Large intestine (tissue), 3 donors: ENCODE measurements around the gene P3H1. TPM values are rescaled to one million over a fixed set of nuclear protein-coding genes. Genes with fewer than 3 reads are reported as not detected.

Experiments
- DNase-seq, 2 donors: peaks; one replicate each; pipeline versions ENCODE4 v3.0.0 to v3.0.0-alpha.2; 2013
- H3K27ac ChIP-seq: one replicate; pipeline ENCODE4 v1.5.1; 2013; ENCODE audit warnings: low read length
- H3K27me3 ChIP-seq: 2 replicates; pipeline ENCODE4 v1.6.1; 2013; ENCODE audit warnings: low read length; ENCODE audit not compliant: control insufficient read depth, insufficient read depth
- H3K36me3 ChIP-seq: 2 replicates; pipeline ENCODE4 v1.6.1; 2013; ENCODE audit warnings: low read length; ENCODE audit not compliant: control insufficient read depth, insufficient read depth
- H3K4me1 ChIP-seq: one replicate; pipeline ENCODE4 v1.6.1; 2013; ENCODE audit warnings: low read length; ENCODE audit not compliant: control insufficient read depth, insufficient read depth
- H3K4me3 ChIP-seq: one replicate; pipeline ENCODE4 v1.5.1; 2013; ENCODE audit warnings: low read length
- H3K9me3 ChIP-seq: one replicate; pipeline ENCODE4 v1.6.1; 2013; ENCODE audit warnings: mild to moderate bottlenecking, low read depth, low read length, moderate library complexity; ENCODE audit not compliant: control insufficient read depth
- WGBS: methylation state at CpG from one replicate; pipeline ENCODE4 v1.1.5; 2013; ENCODE audit warnings: low lambda C conversion rate; ENCODE audit not compliant: insufficient coverage; 5-methylcytosine and 5-hydroxymethylcytosine counted together
- polyA plus RNA-seq: library from polyadenylated mRNA; unstranded; fragments of 120-200 nt; gene quantifications from one replicate; pipeline ENCODE4 v1.2.1, GENCODE V29; 2013

Gene P3H1
- polyA plus RNA-seq, 1 donor, result 23.2 TPM

DNA sequence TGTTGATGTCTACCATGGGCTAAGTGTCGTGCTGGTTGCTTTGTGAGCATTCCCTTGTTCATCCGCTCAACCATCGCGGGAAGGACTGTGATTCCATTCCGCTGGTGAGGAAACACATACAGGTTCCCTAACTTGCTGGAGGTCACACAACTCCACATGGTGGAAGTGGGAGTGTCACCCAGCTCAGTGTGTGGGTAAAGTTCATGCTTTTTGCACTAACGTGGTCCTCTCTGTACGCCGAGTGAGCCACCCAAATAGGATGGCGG lies 22.7 kb downstream of the P3H1 start:
- no peak overlapping the region for H3K27ac ChIP-seq
- no peaks in the 10 kb centered on the region for H3K9me3 ChIP-seq
- no peaks in the 10 kb centered on the region for H3K27me3 ChIP-seq
- H3K36me3 ChIP-seq, result peaks cover 15% of the 10 kb centered on the region
- WGBS, result 40% methylated on average over 1 of the region's 9 CpGs
- DNase-seq, result no peak
- no peak overlapping the region for H3K4me3 ChIP-seq
- H3K4me1 ChIP-seq, result peaks cover 12% of the 10 kb centered on the region

DNA sequence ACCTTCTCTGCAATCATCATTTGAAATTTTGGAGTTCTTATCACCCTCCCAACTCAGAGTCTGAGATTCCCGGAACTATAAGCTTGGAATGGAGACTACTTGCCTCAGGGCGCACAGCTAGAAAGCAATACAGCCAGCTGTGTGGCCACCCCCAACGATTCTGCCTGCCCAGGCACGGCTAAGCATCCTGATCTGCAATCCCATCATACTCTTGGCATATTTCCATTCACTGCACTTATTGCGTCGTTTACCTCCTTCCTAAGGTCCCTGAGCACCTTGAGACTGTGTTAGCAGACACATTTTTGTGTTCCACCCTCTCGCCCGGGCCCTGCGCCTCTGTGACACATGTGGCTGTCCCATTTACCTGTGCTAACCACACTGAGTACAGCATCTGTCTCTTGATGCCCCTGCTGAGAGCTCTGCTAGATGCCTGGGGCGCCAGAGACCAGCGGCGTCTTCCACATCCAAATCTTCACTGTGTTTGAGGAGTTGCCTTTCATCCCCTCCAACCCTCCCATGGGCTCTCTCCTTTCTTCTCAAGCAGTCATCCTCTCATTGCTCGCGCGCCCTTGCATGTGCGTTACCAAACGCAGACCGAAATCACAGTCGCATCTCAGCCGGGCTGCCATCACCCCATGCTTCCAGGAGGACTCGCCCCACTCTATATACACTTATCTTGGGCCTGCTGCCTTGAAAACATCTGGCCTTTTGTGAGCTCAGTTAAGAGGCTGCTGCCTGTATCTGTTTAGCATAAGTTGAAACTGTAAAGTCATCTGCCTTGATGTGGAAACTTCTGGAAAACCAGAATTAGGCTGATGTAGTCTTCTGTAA lies 23.3 kb downstream of the P3H1 start:
- no peak overlapping the region for H3K27ac ChIP-seq
- no peak overlapping the region for H3K4me3 ChIP-seq
- H3K27me3 ChIP-seq, result no peaks in the 10 kb centered on the region
- whole genome bisulfite sequencing, result 100% methylated on average over 3 of the region's 21 CpGs
- H3K9me3 ChIP-seq, result no peaks in the 10 kb centered on the region
- H3K4me1 ChIP-seq, result peaks cover 12% of the 10 kb centered on the region
- DNase-seq, result no peak
- H3K36me3 ChIP-seq, result peaks cover 14% of the 10 kb centered on the region

DNA sequence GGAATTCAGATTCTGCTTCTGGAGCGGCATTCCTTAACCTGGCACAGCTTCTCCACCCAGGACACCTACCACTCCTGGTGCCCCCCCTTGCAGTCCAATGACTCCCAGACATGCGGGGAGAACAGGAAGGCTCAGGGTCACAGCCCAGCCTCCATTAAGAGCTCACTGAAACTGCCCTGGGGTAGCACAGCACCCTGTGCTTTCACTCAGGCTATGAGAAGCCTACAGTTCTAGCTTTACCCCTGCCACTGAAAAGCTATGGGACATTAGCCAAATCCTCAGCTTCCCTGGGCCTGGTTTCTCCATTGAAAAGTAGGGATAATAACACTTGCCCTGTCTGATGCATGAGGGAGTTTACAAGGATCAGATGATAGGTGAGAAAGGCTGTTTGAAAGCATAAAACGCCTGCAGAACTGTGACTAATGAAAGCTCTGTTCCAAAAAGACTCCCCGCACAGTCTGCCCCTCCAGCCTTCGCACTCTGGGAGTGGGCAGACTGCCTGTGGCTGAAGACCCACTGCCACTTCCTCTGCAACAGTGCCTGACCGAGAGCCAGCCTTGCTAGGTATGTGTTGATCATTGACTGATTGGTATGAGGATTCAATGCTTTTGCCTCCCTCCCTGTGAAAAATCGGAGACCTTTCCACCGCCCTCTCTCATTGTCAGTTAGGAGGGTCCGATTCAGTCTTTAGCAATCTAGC lies 24.1 kb downstream of the P3H1 start:
- Histone ChIP-seq H3K36me3 (peaks cover 10% of the 10 kb centered on the region), H3K27me3 (no peaks in the 10 kb centered on the region), H3K4me1 (peaks cover 12% of the 10 kb centered on the region), H3K4me3 (no peak overlapping the region), H3K27ac (no peak overlapping the region), H3K9me3 (no peaks in the 10 kb centered on the region)
- DNase-seq, result no peak
- WGBS, result no CpG with 5 or more reads among the region's 9 CpGs

DNA sequence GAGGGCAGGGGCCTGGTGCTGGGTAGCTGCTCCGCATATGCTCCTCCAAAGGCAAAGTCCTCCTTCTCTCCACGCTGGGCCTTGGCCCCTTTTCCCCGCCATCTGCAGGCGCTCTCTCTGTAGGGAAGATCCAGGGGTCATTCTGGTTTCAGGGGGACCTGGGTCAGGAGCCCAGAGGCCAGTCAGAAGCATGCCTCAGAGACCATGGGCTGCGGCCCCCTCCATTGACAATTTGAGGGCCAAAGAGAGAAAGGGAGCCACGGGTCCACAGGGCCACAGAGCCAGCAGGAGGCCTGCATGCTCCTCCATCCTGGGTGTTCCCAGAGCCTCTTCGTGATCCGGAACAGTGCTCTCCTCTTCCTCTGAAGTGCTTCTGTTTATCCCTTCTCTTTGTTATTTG lies 24.7 kb downstream of the P3H1 start:
- Histone ChIP-seq H3K4me1 (peaks cover 12% of the 10 kb centered on the region), H3K27me3 (no peaks in the 10 kb centered on the region), H3K36me3 (peaks cover 7% of the 10 kb centered on the region), H3K4me3 (no peak overlapping the region), H3K9me3 (no peaks in the 10 kb centered on the region), H3K27ac (no peak overlapping the region)
- WGBS, result no CpG with 5 or more reads among the region's 8 CpGs
- no peak for DNase-seq

DNA sequence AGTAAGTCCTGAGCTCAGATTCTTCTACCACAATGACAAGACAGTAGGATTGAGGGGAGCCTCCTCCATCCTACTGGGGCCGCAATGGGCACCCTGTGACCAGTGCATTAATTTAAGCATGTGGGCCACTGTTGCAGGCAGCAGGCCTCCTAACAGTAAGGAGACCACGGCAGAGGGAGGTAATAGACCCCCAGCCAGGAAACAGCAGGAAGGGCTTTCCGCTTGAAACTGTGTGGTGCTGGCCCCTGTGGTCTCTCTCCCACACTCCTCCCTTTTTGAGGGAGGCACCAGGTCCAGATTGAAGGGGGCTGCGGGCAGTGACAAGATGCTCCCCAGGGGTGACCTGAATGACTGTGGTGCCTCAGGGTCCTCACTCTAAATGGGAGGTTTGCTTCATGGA lies 25.1 kb downstream of the P3H1 start:
- H3K27ac ChIP-seq, result no peak overlapping the region
- no peak overlapping the region for H3K4me3 ChIP-seq
- peaks cover 12% of the 10 kb centered on the region for H3K4me1 ChIP-seq
- no peak for DNase-seq
- WGBS, result no CpG with 5 or more reads among the region's 4 CpGs
- no peaks in the 10 kb centered on the region for H3K9me3 ChIP-seq
- H3K36me3 ChIP-seq, result peaks cover 4% of the 10 kb centered on the region
- no peaks in the 10 kb centered on the region for H3K27me3 ChIP-seq

DNA sequence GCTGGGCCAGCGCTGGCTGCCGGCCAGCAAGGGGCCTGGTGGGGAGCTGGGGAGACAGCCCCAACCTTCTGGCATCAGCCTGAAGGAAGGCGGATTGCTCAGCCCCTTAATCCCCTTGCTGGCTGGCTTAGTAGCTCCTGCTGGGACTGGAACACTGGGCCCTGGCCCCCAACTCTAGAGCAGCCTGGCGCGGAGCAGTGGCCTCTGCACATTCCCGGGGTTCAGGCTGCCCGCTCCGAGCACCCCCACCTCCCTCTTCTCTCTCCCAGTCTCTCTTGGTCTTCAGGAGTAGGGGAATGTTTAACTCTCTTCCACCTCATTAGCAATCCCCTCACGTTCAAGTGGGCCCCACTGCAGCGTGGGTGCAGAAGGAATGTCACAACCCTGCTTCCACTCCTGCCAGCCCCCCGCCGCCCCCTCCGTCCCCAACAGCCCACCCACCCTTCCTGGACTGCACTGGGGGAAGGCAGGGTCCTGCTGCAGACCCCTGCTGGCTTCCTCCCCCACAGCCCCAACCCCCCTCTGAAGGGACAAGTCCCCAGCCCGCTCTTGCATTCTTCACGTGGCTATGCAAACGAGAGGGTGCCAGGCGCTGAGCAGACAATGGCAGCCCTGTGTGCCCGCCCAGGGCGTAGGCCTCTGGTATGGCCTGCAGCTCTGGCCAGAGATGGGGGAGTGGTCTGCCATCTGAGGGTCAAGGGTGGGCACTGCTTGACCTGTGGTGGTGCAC lies 25.8 kb downstream of the P3H1 start:
- no peak for DNase-seq
- Histone ChIP-seq H3K36me3 (no peaks in the 10 kb centered on the region), H3K4me1 (peaks cover 12% of the 10 kb centered on the region), H3K27ac (no peak overlapping the region), H3K9me3 (no peaks in the 10 kb centered on the region), H3K27me3 (no peaks in the 10 kb centered on the region), H3K4me3 (no peak overlapping the region)
- WGBS, result no CpG with 5 or more reads among the region's 19 CpGs

DNA sequence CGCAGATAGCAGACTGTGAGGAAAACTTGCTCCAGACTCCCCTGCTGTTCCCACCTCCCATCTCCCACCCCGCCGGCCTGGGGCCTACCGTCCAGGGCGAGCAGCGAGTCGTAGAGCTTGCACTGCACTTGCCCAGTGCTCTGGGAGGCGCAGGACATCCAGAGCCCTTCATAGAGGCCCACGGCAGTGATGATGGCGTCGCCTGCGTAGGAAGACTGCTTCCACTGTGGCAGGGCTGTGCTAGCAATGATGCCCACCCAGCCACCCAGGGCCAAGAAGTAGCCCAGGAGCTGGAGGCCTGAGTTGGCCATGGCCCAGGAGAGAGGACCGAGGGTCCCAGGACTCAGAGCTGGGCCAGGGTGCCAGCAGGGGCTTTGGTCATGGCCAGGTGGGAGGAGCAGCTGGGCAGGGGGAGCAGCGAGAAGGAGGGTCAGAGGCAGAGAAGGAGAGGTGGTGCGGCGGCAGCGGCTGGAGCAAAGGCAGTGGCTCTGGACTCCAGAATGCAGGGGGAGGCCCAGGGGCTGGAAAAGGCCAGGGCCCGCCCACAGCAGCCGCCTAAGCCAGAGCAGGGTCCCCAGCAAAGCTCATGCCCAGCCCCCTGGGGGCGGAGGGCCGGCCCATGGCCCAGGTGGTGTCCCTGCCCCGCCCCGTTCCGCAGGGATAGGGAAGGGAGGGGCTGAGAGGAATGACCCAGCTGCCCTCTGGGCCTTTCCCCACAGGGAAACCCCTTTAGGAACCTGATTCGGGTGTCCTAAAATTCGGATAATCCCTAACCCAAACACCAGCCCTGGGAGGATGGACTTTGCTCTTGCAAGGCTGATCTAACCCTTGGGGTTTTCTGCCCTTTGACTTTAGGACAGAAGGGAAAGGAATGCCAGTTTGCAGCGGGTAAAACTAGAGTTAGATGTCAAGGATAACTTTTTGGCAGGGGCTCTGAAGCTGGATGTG lies 26.8 kb downstream of the P3H1 start, which contains the start of gene CLDN19:
Gene CLDN19 (minus strand): TSS at position 484 of the 948 bp plus-strand sequence. CDS start 173 bp downstream, at position 311.
- Histone ChIP-seq H3K4me1 (peaks cover 12% of the 10 kb centered on the region), H3K9me3 (no peaks in the 10 kb centered on the region), H3K36me3 (no peaks in the 10 kb centered on the region), H3K4me3 (peak within 1 kb of the TSS; percentile 1), H3K27me3 (no peaks in the 10 kb centered on the region), H3K27ac (no peak within 1 kb of the TSS)
- DNase-seq, result peak; percentile 43 to 65
- no CpG with 5 or more reads among the region's 27 CpGs for WGBS

DNA sequence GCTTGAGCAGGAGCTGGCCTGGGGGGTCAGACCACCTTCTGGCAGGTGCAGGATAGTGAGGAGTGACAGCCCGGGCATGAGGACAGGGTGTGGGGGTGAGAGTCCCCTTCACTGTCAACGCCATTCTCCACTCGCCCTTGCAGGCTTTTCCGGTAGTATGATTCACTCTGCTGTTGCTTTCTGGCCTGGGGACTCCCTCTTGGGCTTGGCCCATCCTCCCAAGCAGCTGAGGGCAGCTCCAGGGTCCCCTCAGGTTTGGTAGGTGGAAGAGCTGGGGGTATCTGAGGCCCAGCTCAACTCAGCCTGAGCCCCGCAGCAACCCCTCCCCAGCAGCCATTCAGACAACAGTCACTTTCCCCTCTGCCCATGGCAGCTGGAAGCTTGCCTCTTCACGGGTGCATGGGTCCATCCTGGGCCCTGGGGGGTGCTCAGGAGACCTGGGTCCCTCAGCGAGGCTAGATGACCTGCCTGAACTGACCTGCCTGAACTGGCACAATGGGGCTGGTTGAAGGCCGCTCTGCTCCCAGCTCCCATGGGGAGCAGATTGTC lies 28.1 kb downstream of the P3H1 start:
- Histone ChIP-seq H3K9me3 (no peaks in the 10 kb centered on the region), H3K4me1 (peaks cover 24% of the 10 kb centered on the region), H3K27me3 (no peaks in the 10 kb centered on the region), H3K4me3 (no peak overlapping the region), H3K36me3 (no peaks in the 10 kb centered on the region), H3K27ac (no peak overlapping the region)
- WGBS, result no CpG with 5 or more reads among the region's 8 CpGs
- DNase-seq, result no peak

DNA sequence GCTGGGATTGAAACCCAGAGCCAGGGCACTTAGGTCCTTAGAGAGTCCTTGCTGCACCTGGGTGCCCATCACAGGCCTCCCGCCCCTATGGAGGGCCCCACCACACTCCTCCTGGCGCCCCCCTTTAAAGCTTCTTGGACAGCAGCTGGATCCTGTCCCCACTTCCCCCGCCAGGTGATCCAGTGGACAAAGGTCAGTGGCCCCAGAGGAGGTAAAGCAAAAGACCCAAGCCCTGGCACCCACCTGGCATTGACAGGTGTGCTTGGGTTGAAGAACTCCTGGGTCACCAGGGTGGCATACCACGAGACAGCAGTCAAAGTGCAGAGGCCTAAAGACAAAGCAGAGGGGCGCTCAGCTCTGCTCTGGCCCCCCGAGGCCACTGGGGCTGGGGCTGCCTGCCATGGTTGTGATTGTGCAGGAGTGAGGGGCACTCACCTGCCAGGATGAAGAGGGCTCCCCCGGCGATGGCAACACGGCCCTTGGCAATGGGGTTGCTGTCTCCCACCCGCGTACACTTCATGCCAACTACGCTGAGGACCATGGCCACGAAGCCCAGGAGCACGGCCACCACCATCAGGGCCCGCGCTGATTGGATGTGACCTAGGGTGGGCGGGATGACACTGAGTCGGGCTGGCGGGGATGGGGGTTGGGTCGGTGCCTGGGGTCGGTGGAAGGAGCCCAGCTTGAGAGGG lies 28.7 kb downstream of the P3H1 start:
- Histone ChIP-seq H3K27ac (no peak overlapping the region), H3K4me3 (no peak overlapping the region), H3K27me3 (no peaks in the 10 kb centered on the region), H3K9me3 (no peaks in the 10 kb centered on the region), H3K36me3 (no peaks in the 10 kb centered on the region), H3K4me1 (peaks cover 29% of the 10 kb centered on the region)
- DNase-seq, result no peak
- WGBS, result no CpG with 5 or more reads among the region's 21 CpGs
